Caco-2 (cell line): ENCODE measurements around the gene GBE1. TPM values are rescaled to one million over a fixed set of nuclear protein-coding genes. Genes with fewer than 3 reads are reported as not detected.

Experiments
- BruUV-seq: library from RNA; stranded (reverse); fragments of 400-500 nt; replicated peaks from 2 replicates; lab custom pipeline; 2021; lab: Mats Ljungman, UMichigan
- CTCF ChIA-PET: fragments of 300-600 bp; sonication (Branson Sonifier 250); formaldehyde crosslinking; loops from one replicate; lab custom pipeline; 2022; ENCODE audit warnings: antibody characterized with exemption; lab: Charles Lee
- POLR2A ChIA-PET: fragments of 300-600 bp; sonication (Branson Sonifier 250); formaldehyde crosslinking; loops from one replicate; lab custom pipeline; 2022; ENCODE audit warnings: antibody characterized with exemption; lab: Charles Lee
- DNase-seq, 2 experiments: peaks; one replicate each; pipeline versions ENCODE4 v3.0.0 to v3.0.0-alpha.2; 2020 to 2022
- H3K27me3 ChIP-seq: replicated peaks from 2 replicates; pipeline ENCODE4 v1.6.0; 2011; ENCODE audit warnings: low read length; ENCODE audit not compliant: control insufficient read depth, insufficient read depth
- H3K36me3 ChIP-seq: 2 replicates; pipeline ENCODE4 v1.5.1; 2011; ENCODE audit warnings: low read length; ENCODE audit not compliant: control insufficient read depth, insufficient read depth
- H3K4me1 ChIP-seq: fragments of 250-450 bp; sonication (Bioruptor Pico); 2 replicates; pipeline ENCODE4 v1.5.1; 2020; ENCODE audit warnings: mild to moderate bottlenecking
- H3K4me3 ChIP-seq: 2 replicates; pipeline ENCODE4 v1.5.1; 2011; ENCODE audit warnings: low read depth, mild to moderate bottlenecking, control low read depth, low read length
- H3K9me3 ChIP-seq: fragments of 250-450 bp; sonication (Bioruptor Pico); 2 replicates; pipeline ENCODE4 v1.5.1; 2020; ENCODE audit warnings: mild to moderate bottlenecking, moderate library complexity
- H3K27ac Mint-ChIP-seq: one replicate; pipeline ENCODE4 v1.8.0; 2022; ENCODE audit warnings: mixed read lengths; ENCODE audit not compliant: unreplicated experiment
- H3K27me3 Mint-ChIP-seq: one replicate; pipeline ENCODE4 v1.8.0; 2022; ENCODE audit warnings: mixed read lengths; ENCODE audit not compliant: insufficient read depth, unreplicated experiment
- H3K36me3 Mint-ChIP-seq: one replicate; pipeline ENCODE4 v1.8.0; 2022; ENCODE audit warnings: mild to moderate bottlenecking, mixed read lengths; ENCODE audit not compliant: insufficient read depth, unreplicated experiment
- H3K4me1 Mint-ChIP-seq: one replicate; pipeline ENCODE4 v1.8.0; 2022; ENCODE audit warnings: low read depth, mixed read lengths; ENCODE audit not compliant: unreplicated experiment
- H3K4me3 Mint-ChIP-seq: one replicate; pipeline ENCODE4 v1.8.0; 2022; ENCODE audit warnings: mild to moderate bottlenecking, moderate library complexity, mixed read lengths; ENCODE audit not compliant: unreplicated experiment
- H3K9me3 Mint-ChIP-seq: one replicate; pipeline ENCODE4 v1.8.0; 2022; ENCODE audit warnings: mixed read lengths; ENCODE audit not compliant: unreplicated experiment
- CTCF ChIP-seq, 2 experiments: fragments of 200-600 bp in 1 of 2; IDR thresholded peaks; 1 replicate in 1 of 2; 2 replicates in 1 of 2; pipeline versions ENCODE4 v1.5.1 to v1.8.0; 2011 to 2022; ENCODE audit warnings: antibody characterized with exemption in 1 of 2, control low read depth in 1 of 2, inconsistent platforms in 1 of 2, low read depth in 1 of 2, low read length in 1 of 2, mild to moderate bottlenecking in 1 of 2, moderate library complexity in 1 of 2; ENCODE audit not compliant: insufficient read depth in 1 of 2, severe bottlenecking in 1 of 2, unreplicated experiment in 1 of 2
- intact Hi-C: fragments of 100-400 bp; cut with micrococcal nuclease; formaldehyde crosslinking; loops from one replicate; pipeline ENCODE4 v1.10.0; 2022; ENCODE audit not compliant: unreplicated experiment
- total RNA-seq: library from RNA; stranded (reverse); gene quantifications from 2 replicates; pipeline ENCODE4 v1.2.3, GENCODE V29; 2022

The GBE1 gene
- total RNA-seq, 1 experiment from 2014 or later, result 8.2 TPM

GRCh38 chr3:81743096-81744025 lies 18.1 kb downstream of the GBE1 start:
- BruUV-seq, result no TSS peak
- DNase-seq, result no peak
- Mint-ChIP-seq H3K27me3 (no peaks in the 10 kb centered on the region), H3K4me3 (no peak overlapping the region), H3K9me3 (no peaks in the 10 kb centered on the region), H3K4me1 (peaks cover 17% of the 10 kb centered on the region), H3K36me3 (no peaks in the 10 kb centered on the region), H3K27ac (no peak overlapping the region)
- no peaks in the 10 kb centered on the region for H3K27me3 ChIP-seq
- POLR2A ChIA-PET, result no interaction called here
- no peaks in the 10 kb centered on the region for H3K9me3 ChIP-seq
- no peaks in the 10 kb centered on the region for H3K36me3 ChIP-seq
- no peak overlapping the region for H3K4me3 ChIP-seq
- intact Hi-C loops, result no loop called here
- TF ChIP-seq CTCF (IDR thresholded peaks at IDR 0.05; ENCODE audit: insufficient read depth in 1 of 2, low read depth in 1 of 2, low read length in 1 of 2, severe bottlenecking in 1 of 2, unreplicated experiment in 1 of 2), result no peak
- CTCF ChIA-PET, result no interaction called here
- H3K4me1 ChIP-seq, result peaks cover 19% of the 10 kb centered on the region; the same call in 1 of the 2 replicates

GRCh38 chr3:81742581-81742980 lies 18.9 kb downstream of the GBE1 start:
- no peak overlapping the region for H3K4me3 Mint-ChIP-seq
- no peaks in the 10 kb centered on the region for H3K9me3 ChIP-seq
- no peaks in the 10 kb centered on the region for H3K9me3 Mint-ChIP-seq
- H3K27me3 ChIP-seq, result no peaks in the 10 kb centered on the region
- H3K4me1 ChIP-seq, result peaks cover 19% of the 10 kb centered on the region; the same call in 1 of the 2 replicates
- H3K27me3 Mint-ChIP-seq, result no peaks in the 10 kb centered on the region
- DNase-seq, result no peak
- CTCF ChIA-PET, result no interaction called here
- no peaks in the 10 kb centered on the region for H3K36me3 ChIP-seq
- H3K27ac Mint-ChIP-seq, result no peak overlapping the region
- TF ChIP-seq CTCF (IDR thresholded peaks at IDR 0.05; ENCODE audit: insufficient read depth in 1 of 2, low read depth in 1 of 2, low read length in 1 of 2, severe bottlenecking in 1 of 2, unreplicated experiment in 1 of 2), result no peak
- intact Hi-C loops, result no loop called here
- H3K4me1 Mint-ChIP-seq, result peaks cover 17% of the 10 kb centered on the region
- no peaks in the 10 kb centered on the region for H3K36me3 Mint-ChIP-seq
- POLR2A ChIA-PET, result no interaction called here
- no TSS peak for BruUV-seq
- H3K4me3 ChIP-seq, result no peak overlapping the region

- H3K4me1 Mint-ChIP-seq, result peaks cover 17% of the 10 kb centered on the region
- TF ChIP-seq CTCF (IDR thresholded peaks at IDR 0.05; ENCODE audit: insufficient read depth in 1 of 2, low read depth in 1 of 2, low read length in 1 of 2, severe bottlenecking in 1 of 2, unreplicated experiment in 1 of 2), result no peak
- H3K4me3 Mint-ChIP-seq, result no peak overlapping the region
- H3K9me3 Mint-ChIP-seq, result no peaks in the 10 kb centered on the region
- no TSS peak for BruUV-seq
- DNase-seq, result no peak
- ChIA-PET CTCF (no interaction called here), POLR2A (no interaction called here)
- H3K27ac Mint-ChIP-seq, result no peak overlapping the region
- no peaks in the 10 kb centered on the region for H3K9me3 ChIP-seq
- no peaks in the 10 kb centered on the region for H3K27me3 Mint-ChIP-seq
- H3K36me3 ChIP-seq, result no peaks in the 10 kb centered on the region
- intact Hi-C loops, result no loop called here
- no peaks in the 10 kb centered on the region for H3K36me3 Mint-ChIP-seq
- H3K4me3 ChIP-seq, result no peak overlapping the region
- no peaks in the 10 kb centered on the region for H3K27me3 ChIP-seq
- peaks cover 19% of the 10 kb centered on the region; the same call in 1 of the 2 replicates for H3K4me1 ChIP-seq
Measured at GRCh38 chr3:81741216-81741615, 20.2 kb downstream of the GBE1 start.
